WTC11 (cell line): ENCODE data around the gene NPR3. TPM values are rescaled to one million over a fixed set of nuclear protein-coding genes. Genes with fewer than 3 reads are reported as not detected.
A peak's percentile ranks its signal among the peaks of the same experiment; 100 is the strongest.

Source experiments
- ATAC-seq: fragments of 200-7000 bp; cut with Tn5 transposase; 2 replicates; pipeline ENCODE4 v1.10.0; 2021; ENCODE audit warnings: mild to moderate bottlenecking, moderate library complexity
- Bru-seq: library from RNA; stranded (reverse); fragments of 400-500 nt; gene quantifications from one replicate; lab custom pipeline; 2021; lab: Mats Ljungman, UMichigan
- CTCF ChIA-PET: fragments of 300-600 bp; sonication (Branson Sonifier 250); formaldehyde crosslinking; loops from one replicate; lab custom pipeline; 2021; ENCODE audit warnings: antibody characterized with exemption; lab: Charles Lee
- POLR2A ChIA-PET: fragments of 350-600 bp; sonication (Branson Sonifier 250); formaldehyde crosslinking; loops from one replicate; lab custom pipeline; 2021; ENCODE audit warnings: antibody characterized with exemption; lab: Charles Lee
- DNase-seq: peaks from one replicate; pipeline ENCODE4 v3.0.0; 2021; ENCODE audit warnings: low spot score
- H3K27ac Mint-ChIP-seq: 2 replicates; pipeline ENCODE4 v1.8.0; 2021; ENCODE audit warnings: mixed read lengths
- H3K27me3 Mint-ChIP-seq: 2 replicates; pipeline ENCODE4 v1.8.0; 2021; ENCODE audit warnings: low read depth, mild to moderate bottlenecking, moderate library complexity, mixed read lengths
- H3K36me3 Mint-ChIP-seq: 2 replicates; pipeline ENCODE4 v1.8.0; 2021; ENCODE audit warnings: mixed read lengths
- H3K4me1 Mint-ChIP-seq: 2 replicates; pipeline ENCODE4 v1.8.0; 2022; ENCODE audit warnings: mixed read lengths
- H3K4me3 Mint-ChIP-seq: 2 replicates; pipeline ENCODE4 v1.8.0; 2021; ENCODE audit warnings: mild to moderate bottlenecking, moderate library complexity, mixed read lengths
- H3K9me3 Mint-ChIP-seq: 2 replicates; pipeline ENCODE4 v1.8.0; 2021; ENCODE audit warnings: mixed read lengths
- FOXK1 ChIP-seq: sonication (generic); formaldehyde crosslinking; IDR thresholded peaks from 2 replicates; pipeline ENCODE4 v1.8.0; 2022; ENCODE audit warnings: mild to moderate bottlenecking, moderate library complexity, missing genetic modification reagents
- GTF2I ChIP-seq: fragments of 250-450 bp; sonication (Bioruptor Pico); conservative IDR thresholded peaks from 2 replicates; pipeline ENCODE4 v1.4.0; 2021; ENCODE audit warnings: mild to moderate bottlenecking
- MYBL2 ChIP-seq: sonication (generic); formaldehyde crosslinking; IDR thresholded peaks from 2 replicates; pipeline ENCODE4 v1.8.1; 2023; ENCODE audit warnings: mild to moderate bottlenecking, moderate library complexity, missing genetic modification reagents
- NFE2L1 ChIP-seq: sonication (generic); formaldehyde crosslinking; IDR thresholded peaks from 2 replicates; pipeline ENCODE4 v1.8.1; 2023; ENCODE audit warnings: missing genetic modification reagents
- NFYB ChIP-seq: sonication (generic); formaldehyde crosslinking; conservative IDR thresholded peaks from 2 replicates; pipeline ENCODE4 v1.8.0; 2022; ENCODE audit warnings: low read depth, missing genetic modification reagents
- PRRX2 ChIP-seq: fragments of 250-450 bp; sonication (Bioruptor Pico); IDR thresholded peaks from 2 replicates; pipeline ENCODE4 v1.8.0; 2021; ENCODE audit warnings: mild to moderate bottlenecking
- SP1 ChIP-seq: sonication (generic); formaldehyde crosslinking; conservative IDR thresholded peaks from 2 replicates; pipeline ENCODE4 v1.8.1; 2022; ENCODE audit warnings: missing genetic modification reagents
- ZNF232 ChIP-seq: sonication (generic); formaldehyde crosslinking; IDR thresholded peaks from 2 replicates; pipeline ENCODE4 v1.8.0; 2022; ENCODE audit warnings: mild to moderate bottlenecking, missing genetic modification reagents
- ZNF317 ChIP-seq: sonication (generic); formaldehyde crosslinking; IDR thresholded peaks from 2 replicates; pipeline ENCODE4 v1.8.1; 2023; ENCODE audit warnings: low read depth, mild to moderate bottlenecking, moderate library complexity, missing genetic modification reagents, borderline replicate concordance
- ZNF423 ChIP-seq: fragments of 250-450 bp; sonication (Bioruptor Pico); IDR thresholded peaks from 2 replicates; pipeline ENCODE4 v2.1.2; 2022; ENCODE audit warnings: mild to moderate bottlenecking, moderate library complexity
- long read RNA-seq, 3 experiments: library from RNA in 1 of 3; library from capped mRNA in 1 of 3; library from polyadenylated mRNA in 1 of 3; unstranded in 2 of 3; stranded (forward) in 1 of 3; transcript quantifications; one replicate each; pipeline ENCODE4 v2.0.0, GENCODE V29; 2021
- total RNA-seq: library from RNA; stranded (reverse); gene quantifications from 3 replicates; pipeline ENCODE4 v1.2.3, GENCODE V29; 2021
- TF ChIP-seq, protein P1 (sequence below): sonication (generic); formaldehyde crosslinking; IDR thresholded peaks from 2 replicates; pipeline ENCODE4 v1.8.1; 2023; ENCODE audit warnings: mild to moderate bottlenecking, missing genetic modification reagents, moderate library complexity
- TF ChIP-seq, protein P2 (sequence below): sonication (generic); formaldehyde crosslinking; IDR thresholded peaks from 2 replicates; pipeline ENCODE4 v1.8.0; 2022; ENCODE audit warnings: missing genetic modification reagents
- TF ChIP-seq, protein P3 (sequence below): sonication (generic); formaldehyde crosslinking; IDR thresholded peaks from 2 replicates; pipeline ENCODE4 v1.8.0; 2022; ENCODE audit warnings: mild to moderate bottlenecking, missing genetic modification reagents
- TF ChIP-seq, protein P4 (sequence below): sonication (generic); formaldehyde crosslinking; IDR thresholded peaks from 2 replicates; pipeline ENCODE4 v1.8.0; 2022; ENCODE audit warnings: mild to moderate bottlenecking, missing genetic modification reagents
- TF ChIP-seq, protein P5 (sequence below): sonication (generic); formaldehyde crosslinking; IDR thresholded peaks from 2 replicates; pipeline ENCODE4 v1.8.1; 2022; ENCODE audit warnings: mild to moderate bottlenecking, moderate library complexity, missing genetic modification reagents
- TF ChIP-seq, protein P6 (sequence below): sonication (generic); formaldehyde crosslinking; IDR thresholded peaks from 2 replicates; pipeline ENCODE4 v1.8.1; 2023; ENCODE audit warnings: mild to moderate bottlenecking, moderate library complexity, missing genetic modification reagents
- TF ChIP-seq, protein P7 (sequence below): sonication (generic); formaldehyde crosslinking; IDR thresholded peaks from 2 replicates; pipeline ENCODE4 v1.8.0; 2023; ENCODE audit warnings: mild to moderate bottlenecking, missing genetic modification reagents

Gene NPR3, protein sequence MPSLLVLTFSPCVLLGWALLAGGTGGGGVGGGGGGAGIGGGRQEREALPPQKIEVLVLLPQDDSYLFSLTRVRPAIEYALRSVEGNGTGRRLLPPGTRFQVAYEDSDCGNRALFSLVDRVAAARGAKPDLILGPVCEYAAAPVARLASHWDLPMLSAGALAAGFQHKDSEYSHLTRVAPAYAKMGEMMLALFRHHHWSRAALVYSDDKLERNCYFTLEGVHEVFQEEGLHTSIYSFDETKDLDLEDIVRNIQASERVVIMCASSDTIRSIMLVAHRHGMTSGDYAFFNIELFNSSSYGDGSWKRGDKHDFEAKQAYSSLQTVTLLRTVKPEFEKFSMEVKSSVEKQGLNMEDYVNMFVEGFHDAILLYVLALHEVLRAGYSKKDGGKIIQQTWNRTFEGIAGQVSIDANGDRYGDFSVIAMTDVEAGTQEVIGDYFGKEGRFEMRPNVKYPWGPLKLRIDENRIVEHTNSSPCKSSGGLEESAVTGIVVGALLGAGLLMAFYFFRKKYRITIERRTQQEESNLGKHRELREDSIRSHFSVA
- 0.05 to 0.23 TPM (median 0.09 TPM) in 3 replicates for total RNA-seq
- Bru-seq, nascent RNA, result percentile 6 among the genes with signal in this experiment
- long read RNA-seq, experiment 1, result 0 reads
- long read RNA-seq, experiment 2, result 0 reads
- long read RNA-seq, experiment 3, result 0 reads

DNA sequence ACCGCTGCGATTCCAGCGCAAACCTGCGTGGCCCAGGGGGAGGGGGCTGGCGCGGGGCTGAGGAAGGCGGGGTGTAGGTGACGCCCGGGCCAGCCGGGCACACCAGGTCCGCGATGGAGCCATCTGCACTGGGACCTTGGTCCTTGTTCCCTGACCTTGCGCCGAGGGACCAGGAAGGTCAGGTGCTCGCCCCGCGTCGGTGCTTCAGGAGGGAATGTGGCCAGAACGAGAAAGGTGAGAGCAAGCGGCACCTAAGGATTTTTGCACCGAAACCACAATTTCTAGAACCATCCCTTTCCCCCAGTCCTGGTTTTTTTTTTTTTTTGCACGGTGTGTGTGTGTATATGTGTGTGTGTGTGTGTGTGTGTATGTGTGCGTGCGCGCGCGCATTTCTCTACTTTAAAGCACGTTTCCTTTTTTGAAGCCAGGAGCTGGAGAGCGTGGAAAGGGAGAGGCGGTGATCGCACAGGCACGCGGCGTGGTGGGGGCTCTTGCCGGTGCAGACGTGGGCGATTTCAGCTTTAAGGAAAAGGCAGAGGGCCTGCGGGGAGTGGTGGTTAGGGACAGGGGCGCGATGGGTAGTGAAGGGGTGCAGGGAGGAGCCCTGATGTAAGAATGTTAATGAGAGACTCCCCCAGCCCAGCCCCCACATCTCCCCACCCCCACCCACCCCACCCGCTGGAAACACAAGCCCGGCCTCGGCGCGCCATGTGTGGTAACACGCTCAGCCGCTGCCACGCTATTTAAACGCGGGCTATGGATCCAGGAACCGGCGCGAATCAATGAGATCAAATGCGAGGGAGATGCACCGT is at the start of gene NPR3:
Gene NPR3 (plus strand): TSS at position 772 of the 812 bp plus-strand sequence. CDS start 456 bp downstream, outside the sequence.
- Mint-ChIP-seq H3K9me3 (no peaks in the 10 kb centered on the region), H3K4me1 (peaks cover 44% of the 10 kb centered on the region), H3K27ac (no peak within 1 kb of the TSS), H3K36me3 (no peaks in the 10 kb centered on the region), H3K4me3 (peak within 1 kb of the TSS; percentile 75), H3K27me3 (peaks cover 83% of the 10 kb centered on the region)
- peak; percentile 53 for DNase-seq
- ChIA-PET CTCF (interaction anchor here (0.8 to 1.0 kb wide), 2 partner anchors 19 to 128 kb away, joined by 3 to 5 read pairs; no protein-coding TSS in a partner anchor), POLR2A (no interaction called here)
- ATAC-seq, result peak; percentile 3
- TF ChIP-seq ZNF423 (CRISPR knock-in tag), result no peak
- TF ChIP-seq, protein P1, sequence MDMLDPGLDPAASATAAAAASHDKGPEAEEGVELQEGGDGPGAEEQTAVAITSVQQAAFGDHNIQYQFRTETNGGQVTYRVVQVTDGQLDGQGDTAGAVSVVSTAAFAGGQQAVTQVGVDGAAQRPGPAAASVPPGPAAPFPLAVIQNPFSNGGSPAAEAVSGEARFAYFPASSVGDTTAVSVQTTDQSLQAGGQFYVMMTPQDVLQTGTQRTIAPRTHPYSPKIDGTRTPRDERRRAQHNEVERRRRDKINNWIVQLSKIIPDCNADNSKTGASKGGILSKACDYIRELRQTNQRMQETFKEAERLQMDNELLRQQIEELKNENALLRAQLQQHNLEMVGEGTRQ, result peak; percentile 47; the same call in 1 of the 2 replicates
- TF ChIP-seq, protein P2, sequence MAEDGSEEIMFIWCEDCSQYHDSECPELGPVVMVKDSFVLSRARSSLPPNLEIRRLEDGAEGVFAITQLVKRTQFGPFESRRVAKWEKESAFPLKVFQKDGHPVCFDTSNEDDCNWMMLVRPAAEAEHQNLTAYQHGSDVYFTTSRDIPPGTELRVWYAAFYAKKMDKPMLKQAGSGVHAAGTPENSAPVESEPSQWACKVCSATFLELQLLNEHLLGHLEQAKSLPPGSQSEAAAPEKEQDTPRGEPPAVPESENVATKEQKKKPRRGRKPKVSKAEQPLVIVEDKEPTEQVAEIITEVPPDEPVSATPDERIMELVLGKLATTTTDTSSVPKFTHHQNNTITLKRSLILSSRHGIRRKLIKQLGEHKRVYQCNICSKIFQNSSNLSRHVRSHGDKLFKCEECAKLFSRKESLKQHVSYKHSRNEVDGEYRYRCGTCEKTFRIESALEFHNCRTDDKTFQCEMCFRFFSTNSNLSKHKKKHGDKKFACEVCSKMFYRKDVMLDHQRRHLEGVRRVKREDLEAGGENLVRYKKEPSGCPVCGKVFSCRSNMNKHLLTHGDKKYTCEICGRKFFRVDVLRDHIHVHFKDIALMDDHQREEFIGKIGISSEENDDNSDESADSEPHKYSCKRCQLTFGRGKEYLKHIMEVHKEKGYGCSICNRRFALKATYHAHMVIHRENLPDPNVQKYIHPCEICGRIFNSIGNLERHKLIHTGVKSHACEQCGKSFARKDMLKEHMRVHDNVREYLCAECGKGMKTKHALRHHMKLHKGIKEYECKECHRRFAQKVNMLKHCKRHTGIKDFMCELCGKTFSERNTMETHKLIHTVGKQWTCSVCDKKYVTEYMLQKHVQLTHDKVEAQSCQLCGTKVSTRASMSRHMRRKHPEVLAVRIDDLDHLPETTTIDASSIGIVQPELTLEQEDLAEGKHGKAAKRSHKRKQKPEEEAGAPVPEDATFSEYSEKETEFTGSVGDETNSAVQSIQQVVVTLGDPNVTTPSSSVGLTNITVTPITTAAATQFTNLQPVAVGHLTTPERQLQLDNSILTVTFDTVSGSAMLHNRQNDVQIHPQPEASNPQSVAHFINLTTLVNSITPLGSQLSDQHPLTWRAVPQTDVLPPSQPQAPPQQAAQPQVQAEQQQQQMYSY (CRISPR knock-in tag), result no peak
- TF ChIP-seq, protein P3, sequence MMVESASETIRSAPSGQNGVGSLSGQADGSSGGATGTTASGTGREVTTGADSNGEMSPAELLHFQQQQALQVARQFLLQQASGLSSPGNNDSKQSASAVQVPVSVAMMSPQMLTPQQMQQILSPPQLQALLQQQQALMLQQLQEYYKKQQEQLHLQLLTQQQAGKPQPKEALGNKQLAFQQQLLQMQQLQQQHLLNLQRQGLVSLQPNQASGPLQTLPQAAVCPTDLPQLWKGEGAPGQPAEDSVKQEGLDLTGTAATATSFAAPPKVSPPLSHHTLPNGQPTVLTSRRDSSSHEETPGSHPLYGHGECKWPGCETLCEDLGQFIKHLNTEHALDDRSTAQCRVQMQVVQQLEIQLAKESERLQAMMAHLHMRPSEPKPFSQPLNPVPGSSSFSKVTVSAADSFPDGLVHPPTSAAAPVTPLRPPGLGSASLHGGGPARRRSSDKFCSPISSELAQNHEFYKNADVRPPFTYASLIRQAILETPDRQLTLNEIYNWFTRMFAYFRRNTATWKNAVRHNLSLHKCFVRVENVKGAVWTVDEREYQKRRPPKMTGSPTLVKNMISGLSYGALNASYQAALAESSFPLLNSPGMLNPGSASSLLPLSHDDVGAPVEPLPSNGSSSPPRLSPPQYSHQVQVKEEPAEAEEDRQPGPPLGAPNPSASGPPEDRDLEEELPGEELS (CRISPR knock-in tag), result 0 out of 2 replicates have a peak, but pooled peaks have one; percentile 42
- TF ChIP-seq FOXK1 (CRISPR knock-in tag), result 0 out of 2 replicates have a peak, but pooled peaks have one; percentile 42
- no peak for TF ChIP-seq SP1 (CRISPR knock-in tag)
- TF ChIP-seq, protein P4, sequence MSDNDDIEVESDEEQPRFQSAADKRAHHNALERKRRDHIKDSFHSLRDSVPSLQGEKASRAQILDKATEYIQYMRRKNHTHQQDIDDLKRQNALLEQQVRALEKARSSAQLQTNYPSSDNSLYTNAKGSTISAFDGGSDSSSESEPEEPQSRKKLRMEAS, result peak; percentile 42; the same call in 1 of the 2 replicates
- TF ChIP-seq NFE2L1 (CRISPR knock-in tag), result no peak
- 0 out of 2 replicates have a peak, but pooled peaks have one; percentile 48 for TF ChIP-seq ZNF232 (CRISPR knock-in tag)

DNA sequence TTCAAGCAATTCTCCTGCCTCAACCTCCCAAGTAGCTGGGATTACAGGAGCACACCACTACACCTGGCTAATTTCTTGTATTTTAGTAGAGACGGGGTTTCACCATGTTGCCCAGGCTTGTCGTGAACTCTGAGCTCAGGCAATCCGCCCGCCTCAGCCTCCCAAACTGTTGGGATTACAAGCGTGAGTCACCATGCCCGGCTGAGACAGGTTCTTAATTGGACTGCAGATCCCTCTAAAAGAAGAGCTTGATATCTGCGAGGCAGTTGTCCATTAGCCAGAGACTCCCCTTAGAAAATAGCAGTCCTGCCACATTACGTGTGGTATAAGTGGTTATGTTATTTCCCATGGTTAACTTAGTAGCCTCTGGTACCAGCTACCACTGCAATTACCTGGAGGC is 46.6 kb upstream of the NPR3 start:
- H3K4me1 Mint-ChIP-seq, result peaks cover 19% of the 10 kb centered on the region
- no peak for ATAC-seq
- H3K36me3 Mint-ChIP-seq, result peaks cover 22% of the 10 kb centered on the region
- no peak overlapping the region for H3K27ac Mint-ChIP-seq
- CTCF ChIA-PET, result interaction anchor here (1.2 kb wide), 1 partner anchor 188 kb away, joined by 3 read pairs; no protein-coding TSS in a partner anchor
- peaks cover 46% of the 10 kb centered on the region for H3K9me3 Mint-ChIP-seq
- no peak overlapping the region for H3K4me3 Mint-ChIP-seq
- POLR2A ChIA-PET, result no interaction called here
- no peak for DNase-seq
- no peaks in the 10 kb centered on the region; the same call in none of the 2 replicates for H3K27me3 Mint-ChIP-seq
- TF ChIP-seq ZNF317 (CRISPR knock-in tag) (no peak), NFYB (CRISPR knock-in tag) (no peak), MYBL2 (CRISPR knock-in tag) (no peak), GTF2I (CRISPR knock-in tag) (no peak), PRRX2 (CRISPR knock-in tag) (no peak), ZNF232 (CRISPR knock-in tag) (no peak), FOXK1 (CRISPR knock-in tag) (no peak)
- TF ChIP-seq, protein P5, sequence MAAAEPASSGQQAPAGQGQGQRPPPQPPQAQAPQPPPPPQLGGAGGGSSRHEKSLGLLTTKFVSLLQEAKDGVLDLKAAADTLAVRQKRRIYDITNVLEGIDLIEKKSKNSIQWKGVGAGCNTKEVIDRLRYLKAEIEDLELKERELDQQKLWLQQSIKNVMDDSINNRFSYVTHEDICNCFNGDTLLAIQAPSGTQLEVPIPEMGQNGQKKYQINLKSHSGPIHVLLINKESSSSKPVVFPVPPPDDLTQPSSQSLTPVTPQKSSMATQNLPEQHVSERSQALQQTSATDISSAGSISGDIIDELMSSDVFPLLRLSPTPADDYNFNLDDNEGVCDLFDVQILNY (CRISPR knock-in tag), result no peak
- TF ChIP-seq, protein P6, sequence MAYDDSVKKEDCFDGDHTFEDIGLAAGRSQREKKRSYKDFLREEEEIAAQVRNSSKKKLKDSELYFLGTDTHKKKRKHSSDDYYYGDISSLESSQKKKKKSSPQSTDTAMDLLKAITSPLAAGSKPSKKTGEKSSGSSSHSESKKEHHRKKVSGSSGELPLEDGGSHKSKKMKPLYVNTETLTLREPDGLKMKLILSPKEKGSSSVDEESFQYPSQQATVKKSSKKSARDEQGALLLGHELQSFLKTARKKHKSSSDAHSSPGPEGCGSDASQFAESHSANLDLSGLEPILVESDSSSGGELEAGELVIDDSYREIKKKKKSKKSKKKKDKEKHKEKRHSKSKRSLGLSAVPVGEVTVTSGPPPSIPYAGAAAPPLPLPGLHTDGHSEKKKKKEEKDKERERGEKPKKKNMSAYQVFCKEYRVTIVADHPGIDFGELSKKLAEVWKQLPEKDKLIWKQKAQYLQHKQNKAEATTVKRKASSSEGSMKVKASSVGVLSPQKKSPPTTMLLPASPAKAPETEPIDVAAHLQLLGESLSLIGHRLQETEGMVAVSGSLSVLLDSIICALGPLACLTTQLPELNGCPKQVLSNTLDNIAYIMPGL (CRISPR knock-in tag), result no peak
- TF ChIP-seq, protein P7, sequence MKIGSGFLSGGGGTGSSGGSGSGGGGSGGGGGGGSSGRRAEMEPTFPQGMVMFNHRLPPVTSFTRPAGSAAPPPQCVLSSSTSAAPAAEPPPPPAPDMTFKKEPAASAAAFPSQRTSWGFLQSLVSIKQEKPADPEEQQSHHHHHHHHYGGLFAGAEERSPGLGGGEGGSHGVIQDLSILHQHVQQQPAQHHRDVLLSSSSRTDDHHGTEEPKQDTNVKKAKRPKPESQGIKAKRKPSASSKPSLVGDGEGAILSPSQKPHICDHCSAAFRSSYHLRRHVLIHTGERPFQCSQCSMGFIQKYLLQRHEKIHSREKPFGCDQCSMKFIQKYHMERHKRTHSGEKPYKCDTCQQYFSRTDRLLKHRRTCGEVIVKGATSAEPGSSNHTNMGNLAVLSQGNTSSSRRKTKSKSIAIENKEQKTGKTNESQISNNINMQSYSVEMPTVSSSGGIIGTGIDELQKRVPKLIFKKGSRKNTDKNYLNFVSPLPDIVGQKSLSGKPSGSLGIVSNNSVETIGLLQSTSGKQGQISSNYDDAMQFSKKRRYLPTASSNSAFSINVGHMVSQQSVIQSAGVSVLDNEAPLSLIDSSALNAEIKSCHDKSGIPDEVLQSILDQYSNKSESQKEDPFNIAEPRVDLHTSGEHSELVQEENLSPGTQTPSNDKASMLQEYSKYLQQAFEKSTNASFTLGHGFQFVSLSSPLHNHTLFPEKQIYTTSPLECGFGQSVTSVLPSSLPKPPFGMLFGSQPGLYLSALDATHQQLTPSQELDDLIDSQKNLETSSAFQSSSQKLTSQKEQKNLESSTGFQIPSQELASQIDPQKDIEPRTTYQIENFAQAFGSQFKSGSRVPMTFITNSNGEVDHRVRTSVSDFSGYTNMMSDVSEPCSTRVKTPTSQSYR (CRISPR knock-in tag), result no peak
